Activated naive CD8-positive, alpha-beta T cell treated with anti-CD3 and anti-CD28 coated beads, Interleukin-2, amount 50 U/mL, for 24 hours (primary cell): ENCODE data around the gene PPP2R2B.
"Not testable (repeated sequence)": the region's sequence is repeated elsewhere in the genome, so short reads cannot be mapped to it uniquely, and the experiment has no call there.

Source experiments
- ATAC-seq: fragments of 150-1000 bp; cut with Tn5 transposase; one replicate; pipeline ENCODE4 v1.10.0; 2021
- DNase-seq: peaks from one replicate; pipeline ENCODE4 v3.0.0; 2021
- H3K27ac Mint-ChIP-seq: one replicate; pipeline ENCODE4 v1.8.0; 2021; ENCODE audit warnings: mild to moderate bottlenecking, mixed read lengths
- H3K27me3 Mint-ChIP-seq: one replicate; pipeline ENCODE4 v1.8.0; 2021; ENCODE audit warnings: mixed read lengths
- H3K36me3 Mint-ChIP-seq: one replicate; pipeline ENCODE4 v1.8.0; 2021; ENCODE audit warnings: low read depth, mixed read lengths
- H3K4me1 Mint-ChIP-seq: one replicate; pipeline ENCODE4 v1.8.0; 2021; ENCODE audit warnings: mixed read lengths
- H3K4me3 Mint-ChIP-seq: one replicate; pipeline ENCODE4 v1.8.0; 2021; ENCODE audit warnings: mild to moderate bottlenecking, moderate library complexity, mixed read lengths
- H3K9me3 Mint-ChIP-seq: one replicate; pipeline ENCODE4 v1.8.0; 2021; ENCODE audit warnings: mixed read lengths

PPP2R2B gene

GRCh38 chr5:146744068-146744745, 134.3 kb downstream of the PPP2R2B start:
- Mint-ChIP-seq H3K4me1 (no peaks in the 10 kb centered on the region), H3K36me3 (peaks cover 3% of the 10 kb centered on the region), H3K4me3 (no peak overlapping the region), H3K9me3 (peaks cover 5% of the 10 kb centered on the region), H3K27ac (no peak overlapping the region), H3K27me3 (no peaks in the 10 kb centered on the region)
- no peak for ATAC-seq
- no peak for DNase-seq

- no peak for ATAC-seq
These were observed 143.5 kb downstream of the PPP2R2B start for GRCh38 chr5:146734936-146735577.

GRCh38 chr5:146732962-146733361, 145.6 kb downstream of the PPP2R2B start:
- no peaks in the 10 kb centered on the region for H3K27me3 Mint-ChIP-seq
- H3K4me1 Mint-ChIP-seq, result no peaks in the 10 kb centered on the region
- ATAC-seq (no peak), DNase-seq (no peak)
- H3K9me3 Mint-ChIP-seq, result peaks cover 34% of the 10 kb centered on the region
- H3K4me3 Mint-ChIP-seq, result no peak overlapping the region
- H3K36me3 Mint-ChIP-seq, result peaks cover 5% of the 10 kb centered on the region
- no peak overlapping the region for H3K27ac Mint-ChIP-seq

More at GRCh38 chr5:146734936-146735577, 143.5 kb downstream of the PPP2R2B start:
- DNase-seq, result no peak
- no peaks in the 10 kb centered on the region for H3K27me3 Mint-ChIP-seq
- H3K27ac Mint-ChIP-seq, result no peak overlapping the region
- no peak overlapping the region for H3K4me3 Mint-ChIP-seq
- no peaks in the 10 kb centered on the region for H3K36me3 Mint-ChIP-seq
- H3K4me1 Mint-ChIP-seq, result no peaks in the 10 kb centered on the region
- H3K9me3 Mint-ChIP-seq, result peaks cover 24% of the 10 kb centered on the region

- no peak overlapping the region for H3K27ac Mint-ChIP-seq
- no peaks in the 10 kb centered on the region for H3K4me1 Mint-ChIP-seq
These were observed 146.5 kb downstream of the PPP2R2B start for GRCh38 chr5:146731909-146732659.

GRCh38 chr5:146728746-146729145, 149.8 kb downstream of the PPP2R2B start:
- H3K9me3 Mint-ChIP-seq, result peaks cover 22% of the 10 kb centered on the region

More at GRCh38 chr5:146731909-146732659, 146.5 kb downstream of the PPP2R2B start:
- ATAC-seq (no peak), DNase-seq (no peak)
- peaks cover 5% of the 10 kb centered on the region for H3K36me3 Mint-ChIP-seq
- no peaks in the 10 kb centered on the region for H3K27me3 Mint-ChIP-seq
- H3K9me3 Mint-ChIP-seq, result peaks cover 34% of the 10 kb centered on the region
- H3K4me3 Mint-ChIP-seq, result no peak overlapping the region

GRCh38 chr5:146726891-146727290, 151.7 kb downstream of the PPP2R2B start:
- Mint-ChIP-seq H3K27me3 (no peaks in the 10 kb centered on the region), H3K36me3 (peaks cover 5% of the 10 kb centered on the region), H3K27ac (no peak overlapping the region), H3K9me3 (peaks cover 22% of the 10 kb centered on the region), H3K4me1 (no peaks in the 10 kb centered on the region), H3K4me3 (no peak overlapping the region)
- ATAC-seq (no peak), DNase-seq (no peak)

More at GRCh38 chr5:146728746-146729145, 149.8 kb downstream of the PPP2R2B start:
- H3K36me3 Mint-ChIP-seq, H3K27ac Mint-ChIP-seq, H3K4me3 Mint-ChIP-seq, DNase-seq, H3K27me3 Mint-ChIP-seq, ATAC-seq, H3K4me1 Mint-ChIP-seq: not testable (repeated sequence)

- Mint-ChIP-seq H3K27ac (no peak overlapping the region), H3K27me3 (no peaks in the 10 kb centered on the region), H3K36me3 (peaks cover 5% of the 10 kb centered on the region), H3K4me3 (no peak overlapping the region), H3K4me1 (no peaks in the 10 kb centered on the region), H3K9me3 (peaks cover 18% of the 10 kb centered on the region)
- DNase-seq, result no peak
- ATAC-seq, result no peak
These were observed 152.5 kb downstream of the PPP2R2B start for GRCh38 chr5:146726020-146726419.

GRCh38 chr5:146725025-146725424, 153.5 kb downstream of the PPP2R2B start:
- Mint-ChIP-seq H3K36me3 (peaks cover 5% of the 10 kb centered on the region), H3K27me3 (no peaks in the 10 kb centered on the region), H3K9me3 (peaks cover 9% of the 10 kb centered on the region), H3K27ac (no peak overlapping the region), H3K4me1 (no peaks in the 10 kb centered on the region), H3K4me3 (no peak overlapping the region)
- no peak for ATAC-seq
- DNase-seq, result no peak

- no peak overlapping the region for H3K27ac Mint-ChIP-seq
- ATAC-seq (no peak), DNase-seq (no peak)
- H3K4me3 Mint-ChIP-seq, result no peak overlapping the region
- H3K27me3 Mint-ChIP-seq, result no peaks in the 10 kb centered on the region
- H3K4me1 Mint-ChIP-seq, result no peaks in the 10 kb centered on the region
- H3K36me3 Mint-ChIP-seq, result no peaks in the 10 kb centered on the region
- H3K9me3 Mint-ChIP-seq, result no peaks in the 10 kb centered on the region
These were observed 156.2 kb downstream of the PPP2R2B start for GRCh38 chr5:146722361-146722779.

- no peak overlapping the region for H3K27ac Mint-ChIP-seq
- H3K36me3 Mint-ChIP-seq, result no peaks in the 10 kb centered on the region
- H3K4me1 Mint-ChIP-seq, result no peaks in the 10 kb centered on the region
- ATAC-seq, result no peak
- H3K27me3 Mint-ChIP-seq, result no peaks in the 10 kb centered on the region
- H3K4me3 Mint-ChIP-seq, result no peak overlapping the region
- DNase-seq, result no peak
- H3K9me3 Mint-ChIP-seq, result no peaks in the 10 kb centered on the region
These were observed 157.3 kb downstream of the PPP2R2B start for GRCh38 chr5:146721073-146721815.

- Mint-ChIP-seq H3K9me3 (no peaks in the 10 kb centered on the region), H3K36me3 (no peaks in the 10 kb centered on the region), H3K27ac (no peak overlapping the region), H3K4me1 (no peaks in the 10 kb centered on the region), H3K4me3 (no peak overlapping the region), H3K27me3 (no peaks in the 10 kb centered on the region)
- ATAC-seq, result no peak
- DNase-seq, result no peak
These were observed 158.4 kb downstream of the PPP2R2B start for GRCh38 chr5:146720107-146720506.

GRCh38 chr5:146719179-146719578, 159.4 kb downstream of the PPP2R2B start:
- H3K9me3 Mint-ChIP-seq, result no peaks in the 10 kb centered on the region
- DNase-seq, result no peak
- no peaks in the 10 kb centered on the region for H3K36me3 Mint-ChIP-seq
- no peak overlapping the region for H3K27ac Mint-ChIP-seq
- H3K4me1 Mint-ChIP-seq, result no peaks in the 10 kb centered on the region
- no peaks in the 10 kb centered on the region for H3K27me3 Mint-ChIP-seq
- no peak for ATAC-seq
- no peak overlapping the region for H3K4me3 Mint-ChIP-seq

GRCh38 chr5:146718609-146719008, 159.9 kb downstream of the PPP2R2B start:
- H3K4me1 Mint-ChIP-seq, result no peaks in the 10 kb centered on the region
- no peaks in the 10 kb centered on the region for H3K36me3 Mint-ChIP-seq
- no peaks in the 10 kb centered on the region for H3K27me3 Mint-ChIP-seq
- no peak for DNase-seq
- no peaks in the 10 kb centered on the region for H3K9me3 Mint-ChIP-seq
- no peak overlapping the region for H3K4me3 Mint-ChIP-seq
- H3K27ac Mint-ChIP-seq, result no peak overlapping the region
- ATAC-seq, result no peak

GRCh38 chr5:146717951-146718350, 160.6 kb downstream of the PPP2R2B start:
- Mint-ChIP-seq H3K9me3 (no peaks in the 10 kb centered on the region), H3K36me3 (no peaks in the 10 kb centered on the region), H3K27ac (no peak overlapping the region), H3K4me1 (no peaks in the 10 kb centered on the region), H3K4me3 (no peak overlapping the region), H3K27me3 (no peaks in the 10 kb centered on the region)
- DNase-seq (no peak), ATAC-seq (no peak)
